Left lung (tissue), 10 donors: ENCODE results near the gene TRIM17. TPM values are rescaled to one million over a fixed set of nuclear protein-coding genes. Genes with fewer than 3 reads are reported as not detected.
A peak's percentile ranks its signal among the peaks of the same experiment; 100 is the strongest.

Experiments
- ATAC-seq: fragments of 200-7000 bp; cut with Tn5 transposase; one replicate; pipeline ENCODE4 v1.9.1; 2020; ENCODE audit warnings: moderate library complexity
- DNase-seq, 4 donors: peaks; one replicate each; pipeline ENCODE4 v3.0.0-alpha.2; 2013 to 2020
- H3K27ac ChIP-seq, 2 donors: fragments of 200-600 bp; sonication (generic) in 1 of 2; one replicate each; pipeline versions ENCODE4 v1.5.0 to v1.8.0; 2020 to 2021
- H3K27me3 ChIP-seq, 2 donors: fragments of 200-600 bp; sonication (generic) in 1 of 2; one replicate each; pipeline versions ENCODE4 v1.5.0 to v1.8.0; 2020 to 2021
- H3K36me3 ChIP-seq, 2 donors: fragments of 200-600 bp; sonication (generic) in 1 of 2; one replicate each; pipeline versions ENCODE4 v1.5.0 to v1.8.0; 2020 to 2021
- H3K4me1 ChIP-seq, 2 donors: fragments of 200-600 bp; one replicate each; pipeline ENCODE4 v1.8.0; 2021
- H3K4me3 ChIP-seq, 2 donors: fragments of 200-600 bp; sonication (generic) in 1 of 2; one replicate each; pipeline versions ENCODE4 v1.5.0 to v1.8.0; 2020 to 2021; ENCODE audit warnings: mild to moderate bottlenecking in 1 of 2
- H3K9me3 ChIP-seq, 2 donors: fragments of 200-600 bp; sonication (generic) in 1 of 2; one replicate each; pipeline versions ENCODE4 v1.5.0 to v1.8.0; 2020 to 2021
- intact Hi-C, 2 donors: fragments of 100-400 bp; cut with DNase I; formaldehyde crosslinking; loops; one replicate each; pipeline versions ENCODE4 v1.11.2 to v1.14.2; 2022
- polyA plus RNA-seq, 6 donors: library from polyadenylated mRNA; unstranded; fragments of 120-200 nt; gene quantifications; one replicate each; pipeline ENCODE4 v1.2.1, GENCODE V29; 2013; ENCODE audit not compliant: insufficient read length in 6 of 6
- total RNA-seq, 2 donors: library from RNA; stranded (reverse); fragmentation: NEBNext Ultra II Directional; extraction: Animal tissue kit (Norgen Biotek cat#: 25700); gene quantifications; one replicate each; pipeline ENCODE4 v1.2.1, GENCODE V29; 2021
- TF ChIP-seq, protein P1 (sequence below), 2 donors: fragments of 200-600 bp; sonication (generic) in 1 of 2; IDR thresholded peaks; one replicate each; pipeline versions ENCODE4 v1.5.0 to v1.8.0; 2021; ENCODE audit warnings: antibody characterized with exemption in 2 of 2
- donor health status: DM: no; HTN: yes; CAD: no.
- donor health status: DM: no; HTN: no; CAD: no.

The TRIM17 gene
- total and polyA plus RNA-seq, 8 donors = 1.3 to 4.0 (median 3.3) TPM

DNA sequence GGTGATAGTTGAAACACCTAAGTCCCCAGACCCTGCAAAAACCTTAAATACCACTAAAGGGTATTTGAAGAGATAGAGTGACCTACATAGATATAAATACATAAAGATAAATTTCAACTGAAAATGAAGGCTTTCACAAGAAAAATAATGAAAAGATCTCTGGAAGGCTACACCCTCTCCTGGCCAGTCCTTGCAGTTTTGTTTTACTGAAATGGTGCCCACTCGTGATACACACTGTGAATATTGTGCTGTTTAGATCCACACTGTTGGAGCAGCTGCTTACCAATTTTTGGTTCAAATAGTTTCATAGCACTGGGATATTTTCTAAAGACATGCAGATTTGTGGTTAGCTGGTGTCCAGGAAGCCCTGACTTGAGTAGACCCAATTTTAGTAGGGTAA, 39.1 kb upstream of the TRIM17 start:
- Histone ChIP-seq H3K9me3 (no peaks in the 10 kb centered on the region), H3K4me3 (no peak overlapping the region), H3K27me3 (peaks cover 16 to 61% of the 10 kb centered on the region in 2 donors), H3K4me1 (peaks cover 0 to 35% of the 10 kb centered on the region in 2 donors), H3K36me3 (no peaks in the 10 kb centered on the region), H3K27ac (no peak overlapping the region)
- TF ChIP-seq, protein P1, sequence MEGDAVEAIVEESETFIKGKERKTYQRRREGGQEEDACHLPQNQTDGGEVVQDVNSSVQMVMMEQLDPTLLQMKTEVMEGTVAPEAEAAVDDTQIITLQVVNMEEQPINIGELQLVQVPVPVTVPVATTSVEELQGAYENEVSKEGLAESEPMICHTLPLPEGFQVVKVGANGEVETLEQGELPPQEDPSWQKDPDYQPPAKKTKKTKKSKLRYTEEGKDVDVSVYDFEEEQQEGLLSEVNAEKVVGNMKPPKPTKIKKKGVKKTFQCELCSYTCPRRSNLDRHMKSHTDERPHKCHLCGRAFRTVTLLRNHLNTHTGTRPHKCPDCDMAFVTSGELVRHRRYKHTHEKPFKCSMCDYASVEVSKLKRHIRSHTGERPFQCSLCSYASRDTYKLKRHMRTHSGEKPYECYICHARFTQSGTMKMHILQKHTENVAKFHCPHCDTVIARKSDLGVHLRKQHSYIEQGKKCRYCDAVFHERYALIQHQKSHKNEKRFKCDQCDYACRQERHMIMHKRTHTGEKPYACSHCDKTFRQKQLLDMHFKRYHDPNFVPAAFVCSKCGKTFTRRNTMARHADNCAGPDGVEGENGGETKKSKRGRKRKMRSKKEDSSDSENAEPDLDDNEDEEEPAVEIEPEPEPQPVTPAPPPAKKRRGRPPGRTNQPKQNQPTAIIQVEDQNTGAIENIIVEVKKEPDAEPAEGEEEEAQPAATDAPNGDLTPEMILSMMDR (IDR thresholded peaks at IDR 0.05) = no peak
- DNase-seq (no peak), ATAC-seq (no peak)
- intact Hi-C loops = no loop called here

DNA sequence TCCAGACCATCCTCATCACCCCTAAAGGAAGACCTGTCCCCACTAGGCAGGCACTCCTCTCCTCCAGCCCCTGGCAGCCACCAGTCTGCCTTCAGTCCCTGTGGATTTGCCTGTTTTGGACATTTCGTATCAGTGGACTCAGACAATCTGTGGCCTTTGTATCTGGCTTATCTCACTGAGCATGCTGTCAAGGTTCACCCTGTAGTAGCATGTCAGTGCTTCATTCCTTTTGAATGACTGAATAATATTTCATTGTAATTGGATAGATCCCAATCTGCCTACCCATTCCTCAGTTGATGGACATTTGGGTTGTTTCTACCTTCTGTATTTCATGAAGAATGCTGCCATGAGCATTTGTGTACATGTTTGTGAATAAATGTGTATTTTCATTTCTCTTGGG, 37.6 kb upstream of the TRIM17 start:
- Histone ChIP-seq H3K36me3 (no peaks in the 10 kb centered on the region), H3K9me3 (no peaks in the 10 kb centered on the region), H3K4me1 (peaks cover 0 to 31% of the 10 kb centered on the region in 2 donors), H3K27me3 (peaks cover 7 to 46% of the 10 kb centered on the region in 2 donors), H3K27ac (no peak overlapping the region), H3K4me3 (no peak overlapping the region)
- intact Hi-C loops = no loop called here
- TF ChIP-seq, protein P1 (IDR thresholded peaks at IDR 0.05) = no peak
- ATAC-seq (no peak), DNase-seq (no peak)

DNA sequence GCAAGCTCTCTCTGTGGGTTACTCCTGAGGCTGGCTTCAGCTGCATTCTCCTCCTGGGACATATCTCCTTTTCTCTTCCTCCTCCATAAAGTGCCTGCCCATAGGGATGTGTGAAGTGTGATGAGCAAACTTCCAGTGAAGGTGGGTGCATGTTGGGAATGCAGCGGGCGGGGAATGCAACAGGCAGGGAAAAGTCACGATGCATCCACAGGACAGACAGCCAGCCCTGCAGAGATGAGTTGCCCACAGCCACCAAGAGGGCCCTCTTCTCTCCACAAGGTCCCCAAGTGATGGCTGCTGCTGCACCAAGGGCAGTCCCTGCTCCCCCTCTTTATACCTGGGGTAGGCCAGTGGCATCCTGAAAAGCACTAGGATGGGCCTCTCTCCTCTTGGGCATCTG, 37.0 kb upstream of the TRIM17 start:
- intact Hi-C loops = no loop called here
- no peaks in the 10 kb centered on the region for H3K9me3 ChIP-seq
- no peak for DNase-seq
- peaks cover 0 to 24% of the 10 kb centered on the region in 2 donors for H3K4me1 ChIP-seq
- H3K27me3 ChIP-seq = peaks cover 7 to 40% of the 10 kb centered on the region in 2 donors
- H3K27ac ChIP-seq = no peak overlapping the region
- TF ChIP-seq, protein P1 (IDR thresholded peaks at IDR 0.05) = no peak
- no peak for ATAC-seq
- no peak overlapping the region for H3K4me3 ChIP-seq
- H3K36me3 ChIP-seq = no peaks in the 10 kb centered on the region

DNA sequence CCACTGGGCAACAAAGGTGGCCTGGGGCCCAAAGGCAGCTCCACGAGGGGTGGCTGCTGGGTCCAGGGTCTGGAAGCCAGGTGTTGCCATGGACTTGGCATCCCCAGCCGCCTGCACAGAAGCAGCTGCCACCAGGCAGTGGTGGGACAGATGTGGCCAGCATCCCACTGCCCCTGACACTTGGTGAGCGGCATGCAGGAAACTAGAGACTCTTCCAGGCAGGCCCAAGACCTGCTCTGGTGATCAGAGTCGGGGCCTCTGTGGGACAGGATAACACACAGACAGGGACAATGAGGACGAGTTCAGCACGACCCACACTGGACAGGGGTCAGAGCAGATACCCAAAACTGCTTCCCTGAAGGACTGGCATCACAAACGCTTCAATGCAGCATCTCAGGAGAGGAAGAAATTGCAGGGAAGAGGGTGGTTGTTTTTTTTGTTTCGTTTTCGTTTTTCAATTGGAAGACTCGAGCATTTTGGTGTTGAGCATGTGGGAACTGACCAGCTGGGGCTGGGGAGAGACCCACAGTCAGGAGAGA, 36.4 kb upstream of the TRIM17 start:
- H3K4me1 ChIP-seq = peaks cover 0 to 19% of the 10 kb centered on the region in 2 donors
- DNase-seq = no peak
- H3K27ac ChIP-seq = no peak overlapping the region
- TF ChIP-seq, protein P1 (IDR thresholded peaks at IDR 0.05) = no peak
- intact Hi-C loops = no loop called here
- H3K36me3 ChIP-seq = no peaks in the 10 kb centered on the region
- ATAC-seq = no peak
- H3K27me3 ChIP-seq = peaks cover 7 to 37% of the 10 kb centered on the region in 2 donors
- no peaks in the 10 kb centered on the region for H3K9me3 ChIP-seq
- H3K4me3 ChIP-seq = no peak overlapping the region

DNA sequence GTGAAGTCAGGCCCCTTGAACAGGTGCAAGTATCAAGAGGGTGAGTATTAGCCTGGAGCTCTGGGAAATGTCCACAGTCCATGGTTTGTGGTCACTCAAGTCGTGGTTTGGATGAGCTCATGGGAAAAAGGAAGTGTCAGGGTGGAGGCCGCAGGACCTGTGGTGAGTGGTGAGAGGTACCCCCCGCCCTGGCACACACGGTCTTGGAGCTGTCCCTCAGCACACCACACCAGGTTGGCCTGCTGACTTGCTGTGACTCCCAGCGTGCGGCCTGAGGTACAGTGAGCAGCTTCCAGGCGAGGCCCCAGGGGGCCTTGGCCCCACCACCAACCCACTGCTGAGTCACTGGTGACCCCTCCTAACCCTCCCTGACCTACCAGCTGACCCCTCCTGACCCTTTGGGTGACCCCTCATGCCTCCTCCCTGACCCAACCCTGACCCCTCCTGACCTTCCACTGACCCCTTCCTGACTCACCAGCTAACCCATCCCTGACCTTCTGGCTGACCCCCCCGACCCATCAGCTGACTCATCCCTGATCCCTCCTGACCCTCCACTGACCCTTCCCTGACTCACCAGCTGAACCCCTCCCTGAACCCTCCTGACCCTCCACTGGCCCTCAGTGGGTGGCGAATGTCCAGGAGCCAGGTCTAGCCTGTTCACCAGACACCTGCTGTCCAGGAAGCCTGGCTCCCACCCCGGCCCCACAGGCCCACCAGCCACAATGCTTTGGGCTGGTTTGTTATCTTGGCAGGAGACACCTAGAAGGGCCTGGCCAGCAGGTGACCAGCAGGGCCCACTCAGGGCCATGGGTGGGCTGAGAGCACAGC, 35.7 kb upstream of the TRIM17 start:
- no peak for ATAC-seq
- peak in 1 of 4 donors; percentile 68 for DNase-seq
- intact Hi-C loops = no loop called here

More for the DNA sequence above, 35.7 kb upstream of the TRIM17 start:
- no peak overlapping the region for H3K27ac ChIP-seq
- peaks cover 0 to 13% of the 10 kb centered on the region in 2 donors for H3K4me1 ChIP-seq
- no peaks in the 10 kb centered on the region for H3K9me3 ChIP-seq
- TF ChIP-seq, protein P1 (IDR thresholded peaks at IDR 0.05) = no peak
- no peaks in the 10 kb centered on the region for H3K36me3 ChIP-seq
- H3K27me3 ChIP-seq = peaks cover 9 to 37% of the 10 kb centered on the region in 2 donors
- H3K4me3 ChIP-seq = no peak overlapping the region
